OCI-LY7 (cell line): ENCODE data around the gene CPZ. TPM values are rescaled to one million over a fixed set of nuclear protein-coding genes. Genes with fewer than 3 reads are reported as not detected.

Experiments
- BruUV-seq: library from RNA; stranded (reverse); fragments of 400-500 nt; replicated peaks from 2 replicates; lab custom pipeline; 2021; lab: Mats Ljungman, UMichigan
- CTCF ChIA-PET: fragments of 300-600 bp; sonication (Branson Sonifier 250); formaldehyde crosslinking; loops from one replicate; lab custom pipeline; 2022; ENCODE audit warnings: antibody characterized with exemption; ENCODE audit not compliant: unreplicated experiment; lab: Charles Lee
- POLR2A ChIA-PET: fragments of 300-600 bp; sonication (Branson Sonifier 250); formaldehyde crosslinking; loops from one replicate; lab custom pipeline; 2022; ENCODE audit warnings: antibody characterized with exemption; lab: Charles Lee
- DNase-seq: peaks from one replicate; pipeline ENCODE4 v3.0.0-alpha.2; 2015; ENCODE audit warnings: low spot score
- H2AFZ ChIP-seq: fragments of 200-600 bp; sonication (generic), shearing (Covaris generic); 2 replicates; pipeline ENCODE4 v1.6.1; 2014; ENCODE audit warnings: mild to moderate bottlenecking, antibody characterized with exemption, low read length, moderate library complexity
- H3K27ac ChIP-seq: fragments of 200-600 bp; sonication (generic); 2 replicates; pipeline ENCODE4 v1.5.1; 2014; ENCODE audit warnings: mixed run types, low read depth, mild to moderate bottlenecking, moderate library complexity, low read length, inconsistent platforms; ENCODE audit not compliant: poor library complexity, severe bottlenecking
- H3K36me3 ChIP-seq: fragments of 200-600 bp; sonication (generic); 2 replicates; pipeline ENCODE4 v1.6.1; 2014; ENCODE audit warnings: mild to moderate bottlenecking, antibody characterized with exemption, low read length, moderate library complexity, mixed read lengths; ENCODE audit not compliant: insufficient read depth
- H3K4me1 ChIP-seq: fragments of 200-600 bp; sonication (generic); 2 replicates; pipeline ENCODE4 v1.5.1; 2014; ENCODE audit warnings: mild to moderate bottlenecking, low read length; ENCODE audit not compliant: insufficient read depth, poor library complexity, severe bottlenecking
- H3K4me2 ChIP-seq: fragments of 200-600 bp; sonication (generic); 2 replicates; pipeline ENCODE4 v1.6.1; 2014; ENCODE audit warnings: mild to moderate bottlenecking, low read length
- H3K4me3 ChIP-seq: fragments of 200-600 bp; sonication (generic); 2 replicates; pipeline ENCODE4 v1.5.1; 2014; ENCODE audit warnings: mild to moderate bottlenecking, low read depth, low read length; ENCODE audit not compliant: poor library complexity, severe bottlenecking
- H3K79me2 ChIP-seq: fragments of 200-600 bp; sonication (generic); 2 replicates; pipeline ENCODE4 v1.6.1; 2016; ENCODE audit warnings: low read depth, mild to moderate bottlenecking, low read length, moderate library complexity, mixed read lengths; ENCODE audit not compliant: insufficient read depth
- H3K9me2 ChIP-seq: fragments of 200-600 bp; sonication (generic); 2 replicates; pipeline ENCODE4 v1.6.1; 2016; ENCODE audit warnings: mild to moderate bottlenecking, low read length, mixed read lengths; ENCODE audit not compliant: insufficient read depth
- H3K9me3 ChIP-seq: fragments of 200-600 bp; sonication (generic); 2 replicates; pipeline ENCODE4 v1.6.1; 2014; ENCODE audit warnings: mild to moderate bottlenecking, mixed run types, low read length, mixed read lengths
- H4K20me1 ChIP-seq: fragments of 200-600 bp; sonication (generic); 2 replicates; pipeline ENCODE4 v1.6.1; 2014; ENCODE audit warnings: mild to moderate bottlenecking, antibody characterized with exemption, low read length, moderate library complexity, mixed read lengths; ENCODE audit not compliant: insufficient read depth
- CTCF ChIP-seq: fragments of 200-600 bp; sonication (generic); conservative IDR thresholded peaks from 2 replicates; pipeline ENCODE4 v1.5.1; 2014; ENCODE audit warnings: mild to moderate bottlenecking, antibody characterized with exemption, low read length, moderate library complexity, mixed read lengths
- EZH2phosphoT487 ChIP-seq: fragments of 200-600 bp; sonication (generic); IDR thresholded peaks from 2 replicates; pipeline ENCODE4 v1.6.1; 2018; ENCODE audit warnings: low read depth, borderline replicate concordance, mild to moderate bottlenecking, mixed run types, antibody characterized with exemption, low read length, moderate library complexity, mixed read lengths
- intact Hi-C: fragments of 100-400 bp; cut with micrococcal nuclease; formaldehyde crosslinking; loops from one replicate; pipeline ENCODE4 v1.10.0; 2022; ENCODE audit not compliant: unreplicated experiment
- total RNA-seq, 2 experiments: library from RNA; depleted of rRNA in 1 of 2; stranded (reverse); fragments of >200 nt in 1 of 2; shearing (Covaris generic) in 1 of 2; gene quantifications; 2 replicates each; pipeline ENCODE4 v1.2.3, GENCODE V29; 2014 to 2022

CPZ gene
- total RNA-seq, 2 experiments from 2014 or later: not detected

- Histone ChIP-seq H3K9me3 (no peaks in the 10 kb centered on the region), H3K27ac (no peak overlapping the region), H3K4me2 (no peak overlapping the region), H3K79me2 (no peaks in the 10 kb centered on the region), H3K4me3 (no peak overlapping the region), H3K4me1 (no peaks in the 10 kb centered on the region), H3K36me3 (no peaks in the 10 kb centered on the region), H2AFZ (no peak overlapping the region), H4K20me1 (no peaks in the 10 kb centered on the region), H3K9me2 (no peaks in the 10 kb centered on the region)
- ChIA-PET POLR2A (no interaction called here), CTCF (no interaction called here)
- BruUV-seq: no TSS peak
- intact Hi-C loops: no loop called here
- DNase-seq: no peak
- TF ChIP-seq CTCF: no peak
- no peak for TF ChIP-seq EZH2phosphoT487
Measured at GRCh38 chr4:8591114-8591513, 1.5 kb upstream of the CPZ start.

- CTCF ChIA-PET: no interaction called here
- H2AFZ ChIP-seq: no peak overlapping the region
- no peak overlapping the region for H3K4me3 ChIP-seq
- no peak for TF ChIP-seq EZH2phosphoT487
- TF ChIP-seq CTCF: no peak
- no peak overlapping the region for H3K27ac ChIP-seq
- no peaks in the 10 kb centered on the region for H3K9me2 ChIP-seq
- POLR2A ChIA-PET: no interaction called here
- no TSS peak for BruUV-seq
- no peak for DNase-seq
- intact Hi-C loops: no loop called here
- no peaks in the 10 kb centered on the region for H3K79me2 ChIP-seq
- no peaks in the 10 kb centered on the region for H3K4me1 ChIP-seq
- no peak overlapping the region for H3K4me2 ChIP-seq
- H3K36me3 ChIP-seq: no peaks in the 10 kb centered on the region
- H4K20me1 ChIP-seq: no peaks in the 10 kb centered on the region
- no peaks in the 10 kb centered on the region for H3K9me3 ChIP-seq
Measured at GRCh38 chr4:8591626-8592365, 769 bp upstream of the CPZ start.
